Ascending aorta (tissue), 2 donors: ENCODE results near the gene ADAMTSL3. TPM values are rescaled to one million over a fixed set of nuclear protein-coding genes. Genes with fewer than 3 reads are reported as not detected.
A peak's percentile ranks its signal among the peaks of the same experiment; 100 is the strongest.

Experiments used
- DNase-seq, 2 donors: peaks; one replicate each; pipeline ENCODE4 v3.0.0-alpha.2; 2019; ENCODE audit warnings: low spot score in 2 of 2
- H3K27ac ChIP-seq, 2 donors: fragments of 200-600 bp; sonication (generic); one replicate each; pipeline ENCODE4 v1.5.1; 2016 to 2017; ENCODE audit warnings: mild to moderate bottlenecking in 1 of 2
- H3K27me3 ChIP-seq: fragments of 200-600 bp; sonication (generic); one replicate; pipeline ENCODE4 v1.5.1; 2017
- H3K36me3 ChIP-seq, 2 donors: fragments of 200-600 bp; sonication (generic); one replicate each; pipeline ENCODE4 v1.5.1; 2016
- H3K4me1 ChIP-seq, 2 donors: fragments of 200-600 bp; sonication (generic); one replicate each; pipeline ENCODE4 v1.5.1; 2016 to 2017; ENCODE audit warnings: mild to moderate bottlenecking in 1 of 2
- H3K4me3 ChIP-seq, 2 donors: fragments of 200-600 bp; sonication (generic); one replicate each; pipeline ENCODE4 v1.5.1; 2016 to 2017; ENCODE audit warnings: mild to moderate bottlenecking in 1 of 2
- H3K9me3 ChIP-seq, 2 donors: fragments of 200-600 bp; sonication (generic); one replicate each; pipeline ENCODE4 v1.5.1; 2016
- CTCF ChIP-seq, 3 experiments: fragments of 200-600 bp in 2 of 3; fragments of 450-650 bp in 1 of 3; sonication (generic) in 2 of 3; IDR thresholded peaks; one replicate each; pipeline ENCODE4 v1.5.1; 2016 to 2019; ENCODE audit warnings: antibody characterized with exemption in 3 of 3, mild to moderate bottlenecking in 1 of 3, moderate library complexity in 1 of 3
- intact Hi-C: fragments of 100-400 bp; cut with DNase I; formaldehyde crosslinking; loops from one replicate; pipeline ENCODE4 v1.15.1; 2023
- total RNA-seq: library from RNA; depleted of rRNA; stranded (reverse); fragments of >200 nt; gene quantifications from one replicate; pipeline ENCODE4 v1.1.0, GENCODE V29; 2016

The ADAMTSL3 gene
- total RNA-seq, 1 donor from 2014 or later, result 28.1 TPM

- intact Hi-C loops, result loop anchor here (5.0 kb wide), 1 partner anchor 190 kb away; the partner anchor contains the start of gene ADAMTSL3
- Histone ChIP-seq H3K27me3 (no peaks in the 10 kb centered on the region), H3K27ac (no peak overlapping the region), H3K36me3 (no peaks in the 10 kb centered on the region), H3K4me3 (no peak overlapping the region), H3K4me1 (peaks cover 0 to 3% of the 10 kb centered on the region in 2 donors), H3K9me3 (no peaks in the 10 kb centered on the region)
- DNase-seq, result no peak
- TF ChIP-seq CTCF (IDR thresholded peaks at IDR 0.05), result no peak
These were observed 188.4 kb downstream of the ADAMTSL3 start for GRCh38 chr15:83842281-83842680.

- Histone ChIP-seq H3K9me3 (no peaks in the 10 kb centered on the region), H3K27me3 (no peaks in the 10 kb centered on the region), H3K27ac (peak overlapping the region in 1 of 2 donors; percentile 3), H3K36me3 (no peaks in the 10 kb centered on the region), H3K4me3 (no peak overlapping the region), H3K4me1 (peaks cover 0 to 9% of the 10 kb centered on the region in 2 donors)
- no peak for TF ChIP-seq CTCF (IDR thresholded peaks at IDR 0.05)
- intact Hi-C loops, result loop anchor here (5.0 kb wide), 1 partner anchor 191 kb away; the partner anchor contains the start of gene ADAMTSL3
- DNase-seq, result peak in 1 of 2 donors; percentile 73
These were observed 189.5 kb downstream of the ADAMTSL3 start for GRCh38 chr15:83843471-83843871.

- no peak overlapping the region for H3K4me3 ChIP-seq
- DNase-seq, result no peak
- intact Hi-C loops, result loop anchor here (5.0 kb wide), 1 partner anchor 192 kb away; the partner anchor contains the start of gene ADAMTSL3
- H3K36me3 ChIP-seq, result no peaks in the 10 kb centered on the region
- H3K9me3 ChIP-seq, result no peaks in the 10 kb centered on the region
- no peak for TF ChIP-seq CTCF (IDR thresholded peaks at IDR 0.05)
- H3K4me1 ChIP-seq, result peaks cover 0 to 10% of the 10 kb centered on the region in 2 donors
- peak overlapping the region in 1 of 2 donors; percentile 53 for H3K27ac ChIP-seq
- no peaks in the 10 kb centered on the region for H3K27me3 ChIP-seq
These were observed 190.8 kb downstream of the ADAMTSL3 start for GRCh38 chr15:83844742-83845141.

- no peak for TF ChIP-seq CTCF (IDR thresholded peaks at IDR 0.05)
- Histone ChIP-seq H3K9me3 (no peaks in the 10 kb centered on the region), H3K27ac (peak overlapping the region in 1 of 2 donors; percentile 53), H3K36me3 (no peaks in the 10 kb centered on the region), H3K4me3 (no peak overlapping the region), H3K4me1 (peaks cover 0 to 10% of the 10 kb centered on the region in 2 donors), H3K27me3 (no peaks in the 10 kb centered on the region)
- no peak for DNase-seq
- intact Hi-C loops, result no loop called here
These were observed 191.3 kb downstream of the ADAMTSL3 start for GRCh38 chr15:83845230-83845629.

GRCh38 chr15:83846847-83847246 lies 192.9 kb downstream of the ADAMTSL3 start:
- H3K36me3 ChIP-seq, result no peaks in the 10 kb centered on the region
- H3K4me1 ChIP-seq, result peaks cover 0 to 10% of the 10 kb centered on the region in 2 donors
- no peak overlapping the region for H3K27ac ChIP-seq
- no peaks in the 10 kb centered on the region for H3K9me3 ChIP-seq
- no peaks in the 10 kb centered on the region for H3K27me3 ChIP-seq
- intact Hi-C loops, result no loop called here
- H3K4me3 ChIP-seq, result no peak overlapping the region
- no peak for DNase-seq
- no peak for TF ChIP-seq CTCF (IDR thresholded peaks at IDR 0.05)
